HG03520 (cell line): ENCODE results near the gene ATG101.
A peak's percentile ranks its signal among the peaks of the same experiment; 100 is the strongest.
"Not testable (repeated sequence)": the region's sequence is repeated elsewhere in the genome, so short reads cannot be mapped to it uniquely, and the experiment has no call there.

Experiments used
- ATAC-seq: cut with Tn5 transposase; IDR thresholded peaks from one replicate; pipeline ENCODE4 v1.9.1; 2021; ENCODE audit warnings: mild to moderate bottlenecking, moderate library complexity; ENCODE audit not compliant: unreplicated experiment

Gene ATG101

DNA sequence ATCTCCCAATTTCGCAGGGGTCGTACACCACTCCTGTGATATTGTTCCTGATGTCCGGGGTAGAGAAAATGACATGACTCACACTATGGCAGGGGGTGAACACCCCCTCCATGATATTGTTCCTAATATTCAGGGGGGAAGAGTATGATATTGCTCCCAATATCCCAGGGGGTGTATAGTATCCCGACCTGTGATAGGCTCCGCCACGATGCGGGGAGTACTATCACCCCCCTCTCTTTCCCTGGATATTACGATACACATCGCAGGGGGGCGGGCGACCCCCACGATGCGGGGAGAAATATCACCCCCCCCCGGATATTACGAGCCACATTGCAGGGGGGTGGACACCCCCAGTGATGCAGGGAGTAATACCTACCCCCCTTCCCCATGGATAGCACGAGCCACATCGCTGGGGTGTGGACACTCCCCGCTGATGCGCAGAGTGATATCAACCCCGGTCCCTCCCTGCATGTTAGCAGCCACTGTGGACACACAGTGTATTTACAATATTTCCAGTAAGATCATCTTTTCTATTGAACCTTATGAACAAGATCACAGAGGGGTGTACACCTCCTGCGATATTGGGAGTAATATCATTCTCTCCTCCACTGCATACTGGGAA, 27.4 kb downstream of the ATG101 start:
- no peak for ATAC-seq

DNA sequence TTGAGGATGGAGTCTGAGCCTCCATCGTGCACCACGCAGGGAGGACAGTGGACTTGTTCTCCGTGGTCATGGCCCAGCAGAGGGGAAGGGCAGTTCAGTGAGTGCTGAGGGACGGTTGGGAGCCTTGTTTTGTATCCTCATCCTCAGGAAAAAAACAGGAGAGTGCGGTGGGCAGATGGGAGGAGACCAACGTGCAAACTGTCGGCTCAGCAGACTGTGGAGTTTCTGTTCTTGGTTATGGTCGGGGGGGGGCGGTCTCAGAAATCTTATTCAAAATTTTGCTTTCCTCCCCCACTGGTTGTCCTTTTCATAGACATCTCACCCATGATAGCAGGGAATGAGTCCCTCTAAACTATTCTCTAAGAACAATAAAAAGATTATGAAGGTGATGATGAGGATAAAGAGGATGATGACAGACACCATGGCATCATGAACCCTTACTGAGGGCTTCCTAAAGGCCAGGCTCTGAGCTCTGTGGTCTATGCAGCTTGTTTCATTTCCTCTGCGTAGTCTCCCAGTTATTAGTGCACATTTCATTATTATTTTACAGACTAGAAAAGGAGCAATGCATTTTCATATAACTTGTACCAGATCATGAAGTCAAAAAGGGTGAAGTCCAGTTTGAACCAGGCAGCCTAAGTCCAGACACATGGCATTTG, 34.8 kb downstream of the ATG101 start:
- ATAC-seq = not testable (repeated sequence)

DNA sequence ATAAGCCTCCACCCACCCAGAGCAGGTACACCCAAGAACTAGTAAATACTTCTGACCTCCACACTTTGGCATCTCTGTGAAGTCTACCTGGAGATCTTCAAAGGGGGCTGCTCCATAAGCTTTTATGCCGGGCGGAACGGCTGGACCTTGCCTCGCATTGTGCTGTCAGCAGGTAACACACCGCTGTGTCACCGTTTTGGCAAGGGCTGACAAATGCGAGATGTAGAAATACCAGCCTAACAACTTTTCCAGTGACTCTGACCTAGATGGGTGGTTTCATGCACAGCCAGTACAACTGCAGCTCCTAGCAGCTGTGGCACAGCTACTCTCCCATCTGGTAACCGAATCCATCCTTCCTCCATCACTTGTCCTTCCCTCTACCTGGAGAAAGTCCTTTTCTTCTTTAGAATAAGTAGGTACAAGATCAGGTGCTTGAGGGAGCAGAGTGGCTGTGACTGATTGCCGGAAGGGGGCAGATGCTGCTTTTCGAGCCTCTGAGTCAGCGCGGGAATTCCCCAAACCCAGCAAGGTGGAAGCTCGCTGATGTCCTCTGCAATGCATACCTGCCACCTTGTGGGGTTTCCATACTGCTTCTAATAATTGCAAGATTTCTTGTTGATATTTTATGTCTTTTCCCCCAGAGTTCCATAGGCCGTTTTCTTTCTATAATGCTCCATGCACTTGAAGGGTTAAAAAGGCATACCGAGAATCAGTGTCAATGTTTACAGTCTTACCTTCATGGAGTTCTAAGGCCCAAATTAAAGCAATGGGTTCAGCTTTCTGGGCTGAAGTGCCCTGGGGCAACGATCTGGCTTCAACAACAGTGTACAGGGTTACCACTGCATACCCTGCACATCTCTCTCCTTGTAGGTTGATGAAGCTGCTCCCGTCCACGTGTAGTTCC, 46.7 kb downstream of the ATG101 start:
- ATAC-seq = not testable (repeated sequence)

DNA sequence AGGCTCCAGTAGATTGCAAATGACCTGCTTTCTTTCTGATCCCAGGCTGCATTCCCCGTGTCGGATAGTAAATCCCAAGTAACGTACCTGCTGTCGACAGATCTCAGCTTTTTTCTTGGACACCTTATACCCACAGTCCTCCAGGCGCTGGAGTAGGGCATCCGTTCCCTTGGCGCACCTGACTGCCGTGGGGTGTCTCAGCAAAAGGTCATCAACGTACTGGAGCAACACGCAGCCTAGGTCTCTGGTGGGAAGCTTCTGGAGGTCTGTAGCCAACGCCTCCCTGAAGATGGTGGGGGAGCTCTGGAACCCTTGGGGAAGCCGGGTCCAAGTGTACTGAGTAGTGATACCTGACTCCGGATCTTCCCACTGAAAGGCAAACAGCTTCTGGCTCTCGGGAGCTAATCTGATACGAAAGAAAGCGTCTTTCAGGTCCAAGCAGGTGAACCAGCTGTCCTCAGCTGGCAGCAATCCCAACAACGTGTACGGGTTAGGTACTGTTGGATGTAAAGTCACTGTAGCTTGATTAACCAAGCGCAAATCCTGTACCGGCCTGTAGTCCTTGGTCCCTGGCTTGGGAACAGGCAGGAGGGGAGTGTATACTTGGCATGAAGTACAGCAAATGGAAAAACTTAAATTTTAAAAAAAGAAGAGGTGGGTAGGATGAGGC, 48.2 kb downstream of the ATG101 start:
- ATAC-seq = peak; percentile 7

DNA sequence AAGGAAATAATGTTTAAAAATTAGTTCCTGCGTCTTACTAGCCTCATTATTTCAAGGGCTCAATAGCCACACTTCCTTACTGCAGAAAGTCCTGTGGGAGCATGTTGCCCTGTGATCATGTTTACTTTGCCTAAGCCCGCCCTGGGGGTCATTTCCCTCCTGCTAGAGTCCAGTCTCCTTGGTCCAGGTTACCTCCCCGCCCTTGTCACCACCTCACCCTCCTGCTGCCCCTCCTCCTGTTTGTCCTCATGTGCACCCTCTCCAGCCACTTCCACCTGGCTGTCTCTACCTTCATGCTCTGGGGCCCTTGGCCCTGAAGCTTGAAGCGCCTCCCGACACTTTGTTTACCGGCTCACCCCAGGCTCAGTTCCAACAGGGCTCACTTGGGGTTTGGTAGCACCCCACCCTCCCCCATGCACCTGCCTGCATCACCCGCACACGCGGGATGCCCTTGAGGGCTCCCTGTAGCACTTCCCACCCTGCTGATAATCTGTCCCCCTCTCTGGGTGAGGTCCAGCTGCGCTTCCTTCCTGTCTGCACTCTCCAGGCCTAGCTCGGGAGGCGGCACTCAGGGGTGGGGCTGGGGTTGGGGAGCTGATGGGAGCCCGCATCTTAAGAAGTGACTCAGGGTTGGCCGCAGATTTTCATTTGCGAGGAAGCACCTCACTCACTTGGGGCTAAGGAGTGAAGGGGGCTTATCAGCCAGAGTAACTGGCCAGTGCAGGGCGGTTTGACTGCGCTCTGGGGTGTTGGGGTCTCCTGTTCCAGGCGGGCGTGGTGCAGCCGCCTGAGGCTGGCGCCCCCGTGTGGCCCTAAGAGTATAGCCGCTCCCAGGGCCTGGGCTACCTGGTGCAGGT, 49.8 kb downstream of the ATG101 start:
- ATAC-seq = no peak

DNA sequence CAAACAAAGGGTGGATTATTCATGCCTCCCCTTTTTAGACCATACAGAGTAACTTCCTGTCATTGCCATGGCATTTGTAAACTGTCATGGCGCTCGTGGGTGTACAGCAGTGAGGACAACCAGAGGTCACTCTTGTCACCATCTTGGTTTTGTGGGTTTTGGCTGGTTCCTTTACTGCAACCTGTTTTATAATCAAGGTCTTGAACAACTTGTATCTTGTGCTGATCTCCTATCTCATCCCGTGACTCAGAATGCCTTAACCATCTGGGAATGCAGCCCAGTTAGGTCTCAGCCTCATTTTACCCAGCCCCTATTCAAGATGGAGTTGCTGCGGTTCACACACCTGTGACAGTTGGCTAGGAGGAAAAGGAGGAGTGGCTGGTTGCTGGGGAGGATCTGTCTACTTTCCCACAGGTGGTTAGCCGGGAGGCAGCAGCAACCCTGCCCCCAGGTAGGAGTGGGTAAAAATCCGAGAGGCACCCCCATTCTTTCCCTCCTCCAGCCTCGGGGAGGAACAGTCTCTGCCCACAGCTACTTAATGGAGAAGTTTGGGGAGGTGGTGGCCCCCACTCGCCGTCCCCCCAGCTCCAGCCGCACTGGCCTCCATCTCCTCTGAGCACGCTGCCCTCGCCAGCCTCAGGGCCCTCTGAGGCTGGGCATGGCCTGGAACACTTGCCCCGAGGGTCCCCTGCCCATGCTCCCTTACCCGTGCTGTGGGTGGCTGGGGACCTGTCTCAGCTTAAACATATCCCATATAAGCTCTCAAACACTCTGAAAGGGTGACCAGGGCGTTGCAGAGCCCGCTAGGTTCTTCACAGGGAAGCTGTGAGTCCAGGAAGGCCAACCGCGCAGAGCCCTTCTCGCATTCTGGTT, 51.4 kb downstream of the ATG101 start:
- no peak for ATAC-seq

DNA sequence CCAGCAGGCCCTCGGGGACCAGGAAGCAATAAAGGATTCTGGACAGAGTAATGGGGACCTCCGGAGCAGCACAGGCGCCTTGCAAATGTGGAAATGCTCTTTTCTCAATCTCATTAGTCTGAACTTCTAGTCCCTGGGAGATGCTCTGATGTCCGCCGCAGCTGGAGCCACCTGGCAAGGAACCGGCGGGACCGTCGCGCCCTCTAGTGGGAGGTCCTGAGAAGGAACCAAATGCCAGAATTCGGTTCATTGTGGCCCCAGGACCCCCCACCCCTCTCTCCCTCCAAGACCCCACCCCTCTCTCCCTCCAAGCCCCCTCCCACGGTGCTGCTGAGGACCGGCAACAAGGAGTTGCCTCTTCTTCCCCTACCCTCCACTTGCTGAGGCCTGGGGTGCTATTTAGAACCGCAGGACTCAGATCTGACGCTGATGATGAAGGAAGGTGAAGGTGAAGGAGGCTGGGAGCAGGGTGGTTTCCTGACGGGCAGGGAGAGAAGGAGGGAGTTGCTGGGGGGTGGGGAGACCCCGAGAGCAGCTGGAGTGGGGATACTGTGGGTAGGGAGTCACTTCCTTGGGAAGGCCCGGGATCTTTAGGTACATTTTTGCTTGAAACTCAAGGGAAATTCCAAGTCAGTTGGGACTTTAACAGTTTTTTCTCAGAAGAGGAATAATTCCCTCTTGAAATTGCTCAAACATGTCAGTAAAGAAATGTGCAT, 52.2 kb downstream of the ATG101 start:
- no peak for ATAC-seq

DNA sequence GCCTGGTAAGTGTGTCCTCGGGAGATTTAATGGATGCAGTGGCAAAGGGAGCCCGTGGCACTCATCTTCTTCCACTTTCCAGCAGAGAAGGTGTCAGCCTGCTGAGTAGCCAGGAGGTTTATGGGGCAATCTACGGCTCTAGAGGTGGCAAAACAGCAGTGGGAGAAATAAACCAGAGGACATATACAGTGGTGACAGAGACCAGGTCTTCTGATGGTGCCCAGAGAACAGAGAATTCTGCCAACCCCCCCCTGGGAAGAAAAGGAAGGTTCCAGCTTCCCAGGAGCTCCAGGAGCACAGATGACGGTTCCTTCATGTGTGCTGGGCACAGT, 52.7 kb downstream of the ATG101 start:
- no peak for ATAC-seq

DNA sequence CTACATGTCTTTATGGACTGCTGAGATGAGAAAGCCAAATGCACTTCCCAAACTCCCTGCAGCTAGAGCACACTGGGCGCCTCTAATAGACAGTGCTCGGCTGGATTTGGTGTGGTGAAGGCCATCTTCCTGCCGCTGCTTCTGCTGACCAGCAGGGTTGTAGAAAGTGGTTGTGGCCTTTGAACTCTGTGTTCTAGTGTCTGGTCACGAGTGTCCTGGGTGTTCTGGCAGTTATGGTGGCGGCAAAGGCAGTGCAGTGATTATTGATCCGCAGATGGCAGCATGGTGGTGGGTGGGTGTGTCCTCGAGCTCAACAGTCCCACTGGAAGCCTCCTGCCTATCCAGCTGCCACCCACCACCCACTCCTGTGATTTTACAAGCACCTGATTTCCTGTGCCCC, 53.1 kb downstream of the ATG101 start:
- no peak for ATAC-seq

DNA sequence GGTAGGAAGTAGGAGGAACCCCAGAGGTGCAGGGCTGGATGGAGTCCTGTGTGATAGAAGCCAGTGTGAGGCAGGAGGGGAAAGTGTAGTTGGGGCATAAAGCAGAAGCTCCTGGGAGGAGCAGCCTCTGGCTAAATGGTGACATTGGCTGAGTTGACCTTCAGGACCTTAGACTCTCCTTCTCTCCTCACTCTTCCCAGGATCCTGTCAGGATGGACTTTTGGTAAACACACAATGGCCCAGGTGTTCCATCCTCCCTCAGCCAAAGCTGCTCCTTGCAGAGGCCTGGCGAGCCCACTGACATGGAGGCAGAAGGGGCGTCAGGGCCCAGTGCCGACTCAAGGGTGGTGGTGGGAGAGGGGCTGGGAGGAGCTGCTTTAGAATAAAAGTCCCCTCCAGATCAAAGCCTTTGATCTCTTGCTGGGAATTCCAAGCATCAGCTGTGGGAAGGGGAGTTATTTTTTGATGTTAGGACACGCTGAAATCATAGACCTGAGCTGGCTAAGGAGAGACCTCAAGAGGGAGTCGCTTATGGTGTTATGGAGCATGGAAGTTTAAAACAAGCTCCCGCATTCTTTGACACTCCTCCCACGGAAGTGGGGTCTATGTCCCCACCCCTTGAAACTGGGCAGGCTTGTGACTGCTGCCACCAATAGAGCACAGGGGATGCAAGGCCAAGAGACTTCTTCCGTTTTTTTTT, 53.9 kb downstream of the ATG101 start:
- no peak for ATAC-seq

DNA sequence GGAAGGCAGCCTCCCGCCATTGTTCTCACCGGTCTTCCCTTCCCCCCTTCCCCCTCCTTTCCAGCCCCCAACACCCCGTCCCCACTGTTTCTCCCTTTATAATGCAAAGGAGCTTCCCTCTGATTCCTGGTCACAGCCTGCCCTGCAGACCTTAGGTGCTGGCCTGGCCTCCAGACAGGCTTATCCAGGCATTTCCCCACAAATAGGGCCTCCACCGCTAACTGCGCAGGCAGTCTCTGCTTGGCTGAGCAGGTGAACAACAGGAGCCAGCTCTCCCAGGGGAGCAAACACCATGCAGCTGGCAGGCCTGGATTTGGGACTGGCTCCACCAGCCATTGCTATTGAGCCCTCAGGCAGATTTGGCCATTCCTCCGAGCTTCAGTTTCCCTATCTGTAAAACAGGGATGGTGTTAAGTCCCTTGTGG, 55.7 kb downstream of the ATG101 start:
- no peak for ATAC-seq

DNA sequence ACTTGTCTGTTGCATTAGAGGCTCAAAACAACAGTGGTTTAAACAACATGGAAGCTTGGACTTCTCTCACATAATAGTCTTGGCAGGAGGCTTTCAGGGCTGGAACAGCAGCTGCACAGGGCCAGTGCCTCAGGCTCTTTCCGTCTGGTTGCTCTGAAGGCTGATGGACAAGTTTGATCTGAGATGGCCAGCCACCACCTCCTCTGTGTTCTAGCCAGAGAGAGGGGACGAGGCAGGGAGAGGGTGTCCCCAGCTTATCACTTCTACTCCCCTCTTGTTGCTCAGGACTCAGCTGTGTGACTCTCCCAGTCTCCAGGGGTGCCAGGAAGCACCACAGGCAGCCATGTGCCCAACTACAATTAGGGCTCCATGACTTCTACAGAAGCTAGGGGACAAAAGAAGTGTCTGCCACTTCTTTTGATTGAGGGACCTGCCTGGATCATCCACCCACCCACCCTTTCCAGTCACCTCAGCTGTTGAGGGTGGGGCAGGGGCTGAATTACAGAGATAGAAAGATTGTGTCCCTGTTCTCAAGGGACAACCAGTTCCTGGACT, 56.3 kb downstream of the ATG101 start:
- ATAC-seq = no peak
